RWPE2 (cell line): ENCODE data around the gene C12orf56.
A peak's percentile ranks its signal among the peaks of the same experiment; 100 is the strongest.

Source experiments
- ATAC-seq: fragments of 200-7000 bp; cut with Tn5 transposase; 3 replicates; pipeline ENCODE4 v1.9.1; 2021; ENCODE audit warnings: low read depth
- DNase-seq: peaks from one replicate; pipeline ENCODE4 v3.0.0-alpha.2; 2020; ENCODE audit warnings: low spot score
- H3K27ac ChIP-seq: fragments of 450-650 bp; 2 replicates; pipeline ENCODE4 v1.5.1; 2017; ENCODE audit warnings: mild to moderate bottlenecking; ENCODE audit not compliant: poor library complexity, severe bottlenecking
- H3K27me3 ChIP-seq: fragments of 250-450 bp; sonication (Bioruptor Pico); 2 replicates; pipeline ENCODE4 v1.5.1; 2021; ENCODE audit warnings: mild to moderate bottlenecking, moderate library complexity; ENCODE audit not compliant: insufficient read depth, poor library complexity, severe bottlenecking
- H3K36me3 ChIP-seq: fragments of 250-450 bp; sonication (Bioruptor Pico); 2 replicates; pipeline ENCODE4 v1.5.1; 2020; ENCODE audit warnings: low read depth, mild to moderate bottlenecking, moderate library complexity
- H3K4me1 ChIP-seq: fragments of 250-450 bp; sonication (Bioruptor Pico); 2 replicates; pipeline ENCODE4 v1.5.1; 2021; ENCODE audit warnings: mild to moderate bottlenecking, moderate library complexity; ENCODE audit not compliant: insufficient read depth, poor library complexity, severe bottlenecking
- H3K4me3 ChIP-seq: fragments of 250-450 bp; sonication (Bioruptor Pico); 2 replicates; pipeline ENCODE4 v1.5.1; 2021; ENCODE audit warnings: mild to moderate bottlenecking, moderate library complexity; ENCODE audit not compliant: severe bottlenecking
- H3K9me3 ChIP-seq: fragments of 250-450 bp; sonication (Bioruptor Pico); 2 replicates; pipeline ENCODE4 v1.5.1; 2021; ENCODE audit warnings: mild to moderate bottlenecking, moderate library complexity; ENCODE audit not compliant: severe bottlenecking
- TF ChIP-seq, protein P1 (sequence below): fragments of 450-650 bp; IDR thresholded peaks from one replicate; pipeline ENCODE4 v1.5.1; 2017; ENCODE audit warnings: mild to moderate bottlenecking, moderate library complexity; ENCODE audit not compliant: poor library complexity, severe bottlenecking

Gene C12orf56

GRCh38 chr12:64403707-64404469, 13.3 kb upstream of the C12orf56 start, which contains the start of gene XPOT:
XPOT (plus strand) TSS chr12:64404392; CDS start chr12:64410036, 5,644 bp downstream.
- Histone ChIP-seq H3K27ac (peak within 1 kb of the TSS; percentile 93), H3K4me1 (peaks cover 14% of the 10 kb centered on the region), H3K27me3 (no peaks in the 10 kb centered on the region), H3K9me3 (no peaks in the 10 kb centered on the region), H3K4me3 (peak within 1 kb of the TSS; percentile 85), H3K36me3 (peaks cover 37% of the 10 kb centered on the region)
- TF ChIP-seq, protein P1, sequence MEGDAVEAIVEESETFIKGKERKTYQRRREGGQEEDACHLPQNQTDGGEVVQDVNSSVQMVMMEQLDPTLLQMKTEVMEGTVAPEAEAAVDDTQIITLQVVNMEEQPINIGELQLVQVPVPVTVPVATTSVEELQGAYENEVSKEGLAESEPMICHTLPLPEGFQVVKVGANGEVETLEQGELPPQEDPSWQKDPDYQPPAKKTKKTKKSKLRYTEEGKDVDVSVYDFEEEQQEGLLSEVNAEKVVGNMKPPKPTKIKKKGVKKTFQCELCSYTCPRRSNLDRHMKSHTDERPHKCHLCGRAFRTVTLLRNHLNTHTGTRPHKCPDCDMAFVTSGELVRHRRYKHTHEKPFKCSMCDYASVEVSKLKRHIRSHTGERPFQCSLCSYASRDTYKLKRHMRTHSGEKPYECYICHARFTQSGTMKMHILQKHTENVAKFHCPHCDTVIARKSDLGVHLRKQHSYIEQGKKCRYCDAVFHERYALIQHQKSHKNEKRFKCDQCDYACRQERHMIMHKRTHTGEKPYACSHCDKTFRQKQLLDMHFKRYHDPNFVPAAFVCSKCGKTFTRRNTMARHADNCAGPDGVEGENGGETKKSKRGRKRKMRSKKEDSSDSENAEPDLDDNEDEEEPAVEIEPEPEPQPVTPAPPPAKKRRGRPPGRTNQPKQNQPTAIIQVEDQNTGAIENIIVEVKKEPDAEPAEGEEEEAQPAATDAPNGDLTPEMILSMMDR, result no peak
- DNase-seq (peak; percentile 92), ATAC-seq (peak; percentile 91)

GRCh38 chr12:64402181-64402580, 11.6 kb upstream of the C12orf56 start:
- no peak overlapping the region for H3K27ac ChIP-seq
- H3K4me1 ChIP-seq, result peaks cover 14% of the 10 kb centered on the region
- DNase-seq (no peak), ATAC-seq (no peak)
- H3K9me3 ChIP-seq, result no peaks in the 10 kb centered on the region
- H3K36me3 ChIP-seq, result peaks cover 21% of the 10 kb centered on the region
- H3K4me3 ChIP-seq, result no peak overlapping the region
- H3K27me3 ChIP-seq, result no peaks in the 10 kb centered on the region
- TF ChIP-seq, protein P1, result no peak

DNA sequence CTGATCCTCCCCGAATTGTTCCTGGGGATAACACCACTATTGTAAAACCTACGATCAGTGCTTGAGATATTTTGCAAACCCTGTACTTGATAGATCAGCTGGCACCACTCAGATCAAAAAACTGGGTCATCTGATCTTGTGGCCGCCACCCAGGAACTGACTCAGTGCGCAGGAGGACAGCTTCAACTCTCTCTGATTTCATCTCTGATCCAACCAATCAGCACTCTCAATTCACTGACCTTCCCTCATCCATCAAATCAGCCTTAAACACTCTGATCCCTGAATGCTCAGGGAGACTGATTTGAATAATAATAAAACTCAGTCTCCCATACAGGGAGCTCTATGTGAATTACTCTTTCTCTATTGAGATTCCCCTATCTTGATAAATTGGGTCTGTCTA, 9.5 kb upstream of the C12orf56 start:
- Histone ChIP-seq H3K27me3 (no peaks in the 10 kb centered on the region), H3K36me3 (no peaks in the 10 kb centered on the region), H3K4me3 (no peak overlapping the region), H3K27ac (no peak overlapping the region), H3K4me1 (no peaks in the 10 kb centered on the region), H3K9me3 (no peaks in the 10 kb centered on the region)
- DNase-seq, result no peak
- TF ChIP-seq, protein P1, result no peak
- no peak for ATAC-seq

DNA sequence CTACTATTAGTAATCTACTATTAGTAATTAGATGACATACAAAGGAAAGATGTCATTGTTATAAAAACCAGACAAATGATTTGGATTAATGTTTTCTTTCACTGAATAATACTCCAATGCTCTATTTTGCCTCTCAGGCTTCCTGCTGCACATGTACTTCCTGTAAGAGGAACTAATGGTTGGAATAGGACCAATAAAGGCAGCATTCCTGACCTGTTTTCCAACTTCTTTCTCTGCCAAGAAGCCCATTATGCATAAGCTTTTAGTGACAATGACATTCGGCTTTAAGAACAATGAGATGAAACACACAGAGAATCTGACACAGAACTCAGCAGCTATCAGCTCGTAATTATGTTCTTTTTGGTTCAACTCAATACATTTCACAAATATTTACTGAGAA, 5.2 kb upstream of the C12orf56 start:
- no peaks in the 10 kb centered on the region for H3K4me1 ChIP-seq
- ATAC-seq (no peak), DNase-seq (no peak)
- H3K36me3 ChIP-seq, result no peaks in the 10 kb centered on the region
- TF ChIP-seq, protein P1, result no peak
- no peak overlapping the region for H3K27ac ChIP-seq
- H3K9me3 ChIP-seq, result no peaks in the 10 kb centered on the region
- no peaks in the 10 kb centered on the region for H3K27me3 ChIP-seq
- H3K4me3 ChIP-seq, result no peak overlapping the region

DNA sequence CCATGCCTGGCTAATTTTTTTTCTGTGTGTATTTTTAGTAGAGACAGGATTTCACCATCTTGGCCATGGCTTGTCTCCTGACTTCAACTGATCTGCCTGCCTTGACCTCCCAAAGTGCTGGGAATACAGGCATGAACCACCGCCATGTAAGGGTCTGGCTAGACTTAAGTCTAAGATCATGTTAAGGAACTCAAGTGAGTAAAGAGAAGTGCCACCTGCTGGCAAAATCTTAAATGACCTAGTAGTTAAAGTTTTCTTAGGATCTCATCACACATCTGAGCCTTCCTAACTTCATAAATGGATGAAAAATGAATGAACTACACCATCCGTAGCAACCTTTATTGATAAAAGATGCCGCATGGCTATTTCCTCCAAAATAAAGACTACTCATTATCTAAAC, 1.7 kb upstream of the C12orf56 start:
- Histone ChIP-seq H3K9me3 (no peaks in the 10 kb centered on the region), H3K4me3 (no peak overlapping the region), H3K27me3 (no peaks in the 10 kb centered on the region), H3K27ac (no peak overlapping the region), H3K4me1 (peaks cover 4% of the 10 kb centered on the region), H3K36me3 (no peaks in the 10 kb centered on the region)
- TF ChIP-seq, protein P1, result peak; percentile 58
- ATAC-seq (no peak), DNase-seq (no peak)
